Tongue (tissue), 2 donors: ENCODE measurements around the gene CINP. TPM values are rescaled to one million over a fixed set of nuclear protein-coding genes. Genes with fewer than 3 reads are reported as not detected.
"Not testable (repeated sequence)": the region's sequence is repeated elsewhere in the genome, so short reads cannot be mapped to it uniquely, and the experiment has no call there.

Source experiments
- DNase-seq: peaks from one replicate; pipeline ENCODE4 v3.0.0-alpha.2; 2015
- total RNA-seq: library from RNA; depleted of rRNA; stranded (reverse); fragments of >200 nt; gene quantifications from one replicate; pipeline ENCODE4 v1.2.3, GENCODE V29; 2014

Gene CINP
- total RNA-seq, 1 donor from 2014 or later: 41.3 TPM

- peak; percentile 66 for DNase-seq
Observed at GRCh38 chr14:102320033-102320660, 42.5 kb downstream of the CINP start.

- DNase-seq: peak; percentile 96
Observed at GRCh38 chr14:102319351-102320032, 43.2 kb downstream of the CINP start, which contains the start of gene ZNF839. ZNF839 (plus strand) TSS chr14:102319746; CDS start chr14:102319766, 20 bp downstream.

- DNase-seq: no peak
Observed at GRCh38 chr14:102318781-102319276, 43.9 kb downstream of the CINP start.

- peak; percentile 83 for DNase-seq
Observed at GRCh38 chr14:102317564-102318248, 45.0 kb downstream of the CINP start.

GRCh38 chr14:102316743-102317563 is 45.7 kb downstream of the CINP start:
- peak; percentile 97 for DNase-seq

- DNase-seq: no peak
Observed at GRCh38 chr14:102316338-102316742, 46.4 kb downstream of the CINP start.

- no peak for DNase-seq
Observed at GRCh38 chr14:102315121-102315520, 47.6 kb downstream of the CINP start.

- DNase-seq: peak; percentile 92
Observed at GRCh38 chr14:102314242-102315011, 48.3 kb downstream of the CINP start.

- peak; percentile 99 for DNase-seq
Observed at GRCh38 chr14:102304611-102305506, 57.8 kb downstream of the CINP start, which contains the start of gene MOK. MOK (minus strand) TSS chr14:102305164; CDS start chr14:102304968, 196 bp downstream.

GRCh38 chr14:102303664-102304063 is 59.0 kb downstream of the CINP start:
- no peak for DNase-seq

- DNase-seq: not testable (repeated sequence)
Observed at GRCh38 chr14:102298303-102299070, 64.2 kb downstream of the CINP start.

Other genes starting within 250 kb of the CINP start
- gene WDR20, start 223.0 kb downstream of the CINP start, total RNA-seq: 29.6 TPM
- gene MOK, start 57.7 kb downstream of the CINP start, total RNA-seq: 14.2 TPM
- 10.8 TPM for gene ZNF839, start 43.1 kb downstream of the CINP start, total RNA-seq
- 29.7 TPM for gene TECPR2, start 51 bp upstream of the CINP start, total RNA-seq
- gene ANKRD9, start 146.9 kb upstream of the CINP start, total RNA-seq: 42.1 TPM
- gene RCOR1, start 229.8 kb upstream of the CINP start, total RNA-seq: 25.4 TPM